ENCODE results near the gene SIPA1.

DNA sequence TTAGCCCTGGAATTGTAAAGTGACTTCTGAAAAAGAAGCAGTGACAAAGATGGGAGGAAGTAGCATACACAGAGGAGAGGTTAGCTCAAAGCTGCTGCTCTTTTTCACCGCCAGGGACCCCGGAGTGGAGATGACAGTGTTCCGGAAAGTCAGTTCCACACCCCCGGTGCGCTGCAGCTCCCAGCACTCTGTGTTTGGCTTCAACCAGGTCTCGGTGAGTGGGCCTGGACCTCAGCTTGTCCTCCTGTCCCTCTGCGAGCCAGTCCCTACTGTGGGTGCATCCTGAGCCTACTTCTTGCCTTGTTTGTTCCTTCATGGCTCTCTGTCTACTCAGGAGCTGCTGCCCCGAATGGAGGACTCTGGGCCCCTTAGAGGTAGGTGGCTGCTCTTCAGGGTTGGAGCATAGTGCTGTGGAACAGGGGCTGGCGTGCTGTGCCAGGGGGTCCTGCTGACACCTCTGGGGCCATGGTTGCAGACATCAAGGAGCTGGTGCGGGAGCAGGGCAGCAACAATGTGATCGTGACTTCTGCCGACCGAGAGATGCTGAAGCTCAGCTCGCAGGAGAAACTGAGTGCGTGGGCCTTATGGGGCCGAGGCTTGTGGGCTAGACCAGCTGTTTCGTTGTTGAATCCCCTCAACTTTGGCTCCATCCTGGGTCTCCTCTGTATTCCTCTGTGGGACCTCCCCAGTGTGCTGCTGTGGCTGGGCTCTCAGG lies 20.6 kb upstream of the SIPA1 start:
- TF ChIP-seq EZH2 (IDR thresholded peaks at IDR 0.05; ENCODE audit: borderline replicate concordance, low read length), result no peak
- TF ChIP-seq, protein P1, sequence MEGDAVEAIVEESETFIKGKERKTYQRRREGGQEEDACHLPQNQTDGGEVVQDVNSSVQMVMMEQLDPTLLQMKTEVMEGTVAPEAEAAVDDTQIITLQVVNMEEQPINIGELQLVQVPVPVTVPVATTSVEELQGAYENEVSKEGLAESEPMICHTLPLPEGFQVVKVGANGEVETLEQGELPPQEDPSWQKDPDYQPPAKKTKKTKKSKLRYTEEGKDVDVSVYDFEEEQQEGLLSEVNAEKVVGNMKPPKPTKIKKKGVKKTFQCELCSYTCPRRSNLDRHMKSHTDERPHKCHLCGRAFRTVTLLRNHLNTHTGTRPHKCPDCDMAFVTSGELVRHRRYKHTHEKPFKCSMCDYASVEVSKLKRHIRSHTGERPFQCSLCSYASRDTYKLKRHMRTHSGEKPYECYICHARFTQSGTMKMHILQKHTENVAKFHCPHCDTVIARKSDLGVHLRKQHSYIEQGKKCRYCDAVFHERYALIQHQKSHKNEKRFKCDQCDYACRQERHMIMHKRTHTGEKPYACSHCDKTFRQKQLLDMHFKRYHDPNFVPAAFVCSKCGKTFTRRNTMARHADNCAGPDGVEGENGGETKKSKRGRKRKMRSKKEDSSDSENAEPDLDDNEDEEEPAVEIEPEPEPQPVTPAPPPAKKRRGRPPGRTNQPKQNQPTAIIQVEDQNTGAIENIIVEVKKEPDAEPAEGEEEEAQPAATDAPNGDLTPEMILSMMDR (conservative IDR thresholded peaks at IDR 0.05 in 1 of 2, IDR thresholded peaks at IDR 0.05 in 1 of 2; ENCODE audit: extremely low read depth in 1 of 2, insufficient read depth in 1 of 2, low read depth in 1 of 2, low read length in 2 of 2), result no peak
